Breast epithelium (tissue), 4 donors: ENCODE data around the gene FMNL1. TPM values are rescaled to one million over a fixed set of nuclear protein-coding genes. Genes with fewer than 3 reads are reported as not detected.

Experiments
- DNase-seq, 2 donors: peaks; one replicate each; pipeline ENCODE4 v3.0.0-alpha.2; 2019; ENCODE audit warnings: low spot score in 2 of 2
- H3K27ac ChIP-seq, 2 donors: fragments of 200-600 bp; sonication (generic) in 1 of 2; one replicate each; pipeline ENCODE4 v1.5.1; 2016 to 2019; ENCODE audit warnings: mild to moderate bottlenecking in 1 of 2
- H3K27me3 ChIP-seq, 2 donors: fragments of 200-600 bp; sonication (generic) in 1 of 2; one replicate each; pipeline versions ENCODE4 v1.5.1 to v1.6.0; 2017 to 2019; ENCODE audit warnings: control low read depth in 1 of 2, mild to moderate bottlenecking in 1 of 2
- H3K36me3 ChIP-seq: fragments of 200-600 bp; one replicate; pipeline ENCODE4 v1.5.1; 2019
- H3K4me1 ChIP-seq, 2 donors: fragments of 200-600 bp; sonication (generic); one replicate each; pipeline ENCODE4 v1.5.1; 2016 to 2019; ENCODE audit warnings: control low read depth in 1 of 2
- H3K4me3 ChIP-seq, 3 donors: fragments of 200-600 bp; sonication (generic); 1 replicate in 2 of 3; 2 replicates in 1 of 3; pipeline ENCODE4 v1.5.1; 2016 to 2019; ENCODE audit warnings: mild to moderate bottlenecking in 3 of 3, moderate library complexity in 2 of 3
- H3K9me3 ChIP-seq, 2 donors: fragments of 200-600 bp; sonication (generic) in 1 of 2; one replicate each; pipeline ENCODE4 v1.5.1; 2016 to 2019; ENCODE audit warnings: control low read depth in 1 of 2
- POLR2A ChIP-seq: fragments of 450-650 bp; IDR thresholded peaks from one replicate; pipeline ENCODE4 v1.6.1; 2016; ENCODE audit warnings: antibody characterized with exemption, mild to moderate bottlenecking, moderate library complexity
- POLR2AphosphoS5 ChIP-seq, 3 donors: sonication (generic); formaldehyde crosslinking; IDR thresholded peaks; one replicate each; pipeline ENCODE4 v1.6.1; 2017; ENCODE audit warnings: antibody characterized with exemption in 3 of 3
- intact Hi-C: fragments of 100-400 bp; cut with DNase I; formaldehyde crosslinking; loops from one replicate; pipeline ENCODE4 v1.15.1; 2023; ENCODE audit warnings: low total_unique reads
- total RNA-seq, 3 donors: library from RNA; depleted of rRNA; stranded (reverse); fragments of >200 nt; gene quantifications; one replicate each; pipeline ENCODE4 v1.1.0, GENCODE V29; 2016
- TF ChIP-seq, protein P1 (sequence below), 3 donors: fragments of 450-650 bp; IDR thresholded peaks; one replicate each; pipeline ENCODE4 v1.5.1; 2016 to 2017; ENCODE audit warnings: antibody characterized with exemption in 3 of 3, mild to moderate bottlenecking in 3 of 3, moderate library complexity in 3 of 3

Gene FMNL1
- total RNA-seq, 3 donors from 2014 or later: 9.2 to 31.2 (median 10.8) TPM

DNA sequence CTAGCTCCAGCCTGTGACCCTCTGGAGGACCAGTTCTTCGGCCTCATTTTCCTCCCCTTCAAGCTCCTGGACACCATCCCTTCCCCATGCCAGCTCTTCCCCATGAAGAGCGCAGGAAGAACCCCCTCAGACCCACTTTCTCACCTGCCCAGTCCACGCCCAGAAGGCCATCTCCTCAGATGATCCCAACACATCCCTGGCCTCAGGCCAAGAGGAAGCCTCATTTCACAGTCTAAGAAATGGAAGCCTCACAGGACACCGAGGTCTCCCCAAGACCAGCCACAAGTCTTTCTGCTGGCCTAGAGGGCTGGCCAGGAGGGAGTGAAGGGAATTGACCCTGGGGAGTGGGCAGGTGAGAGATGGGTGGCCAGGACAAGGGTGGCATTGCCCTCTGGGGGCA lies 32.2 kb downstream of the FMNL1 start:
- intact Hi-C loops: no loop called here
- DNase-seq: no peak
- Histone ChIP-seq H3K36me3 (no peaks in the 10 kb centered on the region), H3K4me1 (no peaks in the 10 kb centered on the region), H3K9me3 (no peaks in the 10 kb centered on the region), H3K27ac (no peak overlapping the region), H3K27me3 (no peaks in the 10 kb centered on the region), H3K4me3 (no peak overlapping the region)
- no peak for TF ChIP-seq POLR2AphosphoS5 (IDR thresholded peaks at IDR 0.05)
- TF ChIP-seq POLR2A: no peak
- TF ChIP-seq, protein P1, sequence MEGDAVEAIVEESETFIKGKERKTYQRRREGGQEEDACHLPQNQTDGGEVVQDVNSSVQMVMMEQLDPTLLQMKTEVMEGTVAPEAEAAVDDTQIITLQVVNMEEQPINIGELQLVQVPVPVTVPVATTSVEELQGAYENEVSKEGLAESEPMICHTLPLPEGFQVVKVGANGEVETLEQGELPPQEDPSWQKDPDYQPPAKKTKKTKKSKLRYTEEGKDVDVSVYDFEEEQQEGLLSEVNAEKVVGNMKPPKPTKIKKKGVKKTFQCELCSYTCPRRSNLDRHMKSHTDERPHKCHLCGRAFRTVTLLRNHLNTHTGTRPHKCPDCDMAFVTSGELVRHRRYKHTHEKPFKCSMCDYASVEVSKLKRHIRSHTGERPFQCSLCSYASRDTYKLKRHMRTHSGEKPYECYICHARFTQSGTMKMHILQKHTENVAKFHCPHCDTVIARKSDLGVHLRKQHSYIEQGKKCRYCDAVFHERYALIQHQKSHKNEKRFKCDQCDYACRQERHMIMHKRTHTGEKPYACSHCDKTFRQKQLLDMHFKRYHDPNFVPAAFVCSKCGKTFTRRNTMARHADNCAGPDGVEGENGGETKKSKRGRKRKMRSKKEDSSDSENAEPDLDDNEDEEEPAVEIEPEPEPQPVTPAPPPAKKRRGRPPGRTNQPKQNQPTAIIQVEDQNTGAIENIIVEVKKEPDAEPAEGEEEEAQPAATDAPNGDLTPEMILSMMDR (IDR thresholded peaks at IDR 0.05): no peak

- Histone ChIP-seq H3K27me3 (no peaks in the 10 kb centered on the region), H3K36me3 (no peaks in the 10 kb centered on the region), H3K27ac (no peak overlapping the region), H3K4me1 (no peaks in the 10 kb centered on the region), H3K9me3 (no peaks in the 10 kb centered on the region), H3K4me3 (no peak overlapping the region)
- DNase-seq: no peak
- TF ChIP-seq, protein P1 (IDR thresholded peaks at IDR 0.05): no peak
- no peak for TF ChIP-seq POLR2A
- TF ChIP-seq POLR2AphosphoS5 (IDR thresholded peaks at IDR 0.05): no peak
- intact Hi-C loops: no loop called here
Measured at GRCh38 chr17:45255358-45255757, 33.7 kb downstream of the FMNL1 start.

- H3K9me3 ChIP-seq: no peaks in the 10 kb centered on the region
- H3K4me1 ChIP-seq: no peaks in the 10 kb centered on the region
- no peaks in the 10 kb centered on the region for H3K27me3 ChIP-seq
- no peak overlapping the region for H3K4me3 ChIP-seq
- DNase-seq: no peak
- TF ChIP-seq POLR2A (no peak), POLR2AphosphoS5 (IDR thresholded peaks at IDR 0.05) (no peak)
- TF ChIP-seq, protein P1 (IDR thresholded peaks at IDR 0.05): no peak
- no peaks in the 10 kb centered on the region for H3K36me3 ChIP-seq
- intact Hi-C loops: no loop called here
- H3K27ac ChIP-seq: no peak overlapping the region
Measured at GRCh38 chr17:45256114-45256966, 34.7 kb downstream of the FMNL1 start.

- intact Hi-C loops: no loop called here
- no peak overlapping the region for H3K4me3 ChIP-seq
- H3K27me3 ChIP-seq: no peaks in the 10 kb centered on the region
- H3K27ac ChIP-seq: no peak overlapping the region
- TF ChIP-seq POLR2A (no peak), POLR2AphosphoS5 (IDR thresholded peaks at IDR 0.05) (no peak)
- TF ChIP-seq, protein P1 (IDR thresholded peaks at IDR 0.05): no peak
- no peaks in the 10 kb centered on the region for H3K36me3 ChIP-seq
- DNase-seq: no peak
- H3K9me3 ChIP-seq: no peaks in the 10 kb centered on the region
- H3K4me1 ChIP-seq: peaks cover 0 to under 1% of the 10 kb centered on the region in 2 donors
Measured at GRCh38 chr17:45257115-45257514, 35.4 kb downstream of the FMNL1 start.

DNA sequence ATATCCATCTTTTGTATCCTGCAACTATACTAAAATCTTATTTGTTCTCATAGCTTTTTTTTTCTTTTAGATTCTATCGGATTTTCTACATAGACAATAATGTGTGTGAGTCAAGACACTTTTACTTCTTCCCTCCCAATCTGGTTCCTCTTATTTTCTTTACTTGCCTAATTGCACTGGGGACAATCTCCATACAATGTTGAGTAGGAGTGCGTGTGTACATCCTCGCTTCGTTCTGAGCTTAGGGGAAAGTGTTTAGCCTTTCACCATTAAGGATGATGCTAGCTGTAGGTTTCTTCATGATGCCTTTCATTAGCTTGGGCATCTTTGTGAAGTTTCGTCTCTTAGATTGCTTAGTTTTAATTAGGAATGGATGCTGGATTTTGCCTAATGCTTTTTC lies 37.3 kb downstream of the FMNL1 start:
- intact Hi-C loops: no loop called here
- H3K9me3 ChIP-seq: no peaks in the 10 kb centered on the region
- H3K4me1 ChIP-seq: peaks cover 12% of the 10 kb centered on the region in 2 donors
- no peaks in the 10 kb centered on the region for H3K27me3 ChIP-seq
- H3K27ac ChIP-seq: no peak overlapping the region
- TF ChIP-seq, protein P1 (IDR thresholded peaks at IDR 0.05): no peak
- TF ChIP-seq POLR2A (no peak), POLR2AphosphoS5 (IDR thresholded peaks at IDR 0.05) (no peak)
- H3K36me3 ChIP-seq: no peaks in the 10 kb centered on the region
- DNase-seq: no peak
- H3K4me3 ChIP-seq: no peak overlapping the region
